Measurements from ENCODE around the gene ELP4.

The ELP4 gene

DNA sequence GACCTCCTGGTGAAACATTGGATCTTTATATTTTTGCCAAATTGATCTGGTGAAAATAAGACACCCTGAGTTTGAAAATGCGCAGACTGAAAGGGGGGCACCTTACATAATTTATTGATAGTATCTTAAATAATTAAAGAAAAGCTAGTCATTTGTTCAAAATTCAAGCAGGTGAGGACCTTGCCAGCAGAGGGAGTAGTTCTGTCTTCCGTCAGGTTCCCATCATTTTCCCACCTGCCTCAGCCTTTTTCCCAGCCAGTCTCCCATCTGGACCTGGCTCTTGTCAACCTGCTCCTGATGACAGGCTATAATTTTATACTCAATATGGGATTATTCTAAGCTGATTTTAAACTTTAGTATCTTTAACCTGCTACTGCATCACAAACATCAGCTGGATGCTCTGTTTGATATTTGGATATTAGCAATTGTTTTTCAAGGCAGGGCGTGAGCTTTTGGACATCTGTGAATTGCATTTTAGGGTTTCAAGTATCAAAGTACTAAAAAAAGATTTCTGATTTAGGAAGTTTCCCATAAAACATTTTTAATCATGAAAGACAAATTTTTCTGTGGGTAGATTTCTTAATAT is 132.0 kb downstream of the ELP4 start:
- TF ChIP-seq, protein P1, sequence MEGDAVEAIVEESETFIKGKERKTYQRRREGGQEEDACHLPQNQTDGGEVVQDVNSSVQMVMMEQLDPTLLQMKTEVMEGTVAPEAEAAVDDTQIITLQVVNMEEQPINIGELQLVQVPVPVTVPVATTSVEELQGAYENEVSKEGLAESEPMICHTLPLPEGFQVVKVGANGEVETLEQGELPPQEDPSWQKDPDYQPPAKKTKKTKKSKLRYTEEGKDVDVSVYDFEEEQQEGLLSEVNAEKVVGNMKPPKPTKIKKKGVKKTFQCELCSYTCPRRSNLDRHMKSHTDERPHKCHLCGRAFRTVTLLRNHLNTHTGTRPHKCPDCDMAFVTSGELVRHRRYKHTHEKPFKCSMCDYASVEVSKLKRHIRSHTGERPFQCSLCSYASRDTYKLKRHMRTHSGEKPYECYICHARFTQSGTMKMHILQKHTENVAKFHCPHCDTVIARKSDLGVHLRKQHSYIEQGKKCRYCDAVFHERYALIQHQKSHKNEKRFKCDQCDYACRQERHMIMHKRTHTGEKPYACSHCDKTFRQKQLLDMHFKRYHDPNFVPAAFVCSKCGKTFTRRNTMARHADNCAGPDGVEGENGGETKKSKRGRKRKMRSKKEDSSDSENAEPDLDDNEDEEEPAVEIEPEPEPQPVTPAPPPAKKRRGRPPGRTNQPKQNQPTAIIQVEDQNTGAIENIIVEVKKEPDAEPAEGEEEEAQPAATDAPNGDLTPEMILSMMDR (conservative IDR thresholded peaks at IDR 0.05; ENCODE audit: low read depth, low read length): peak; percentile 81

DNA sequence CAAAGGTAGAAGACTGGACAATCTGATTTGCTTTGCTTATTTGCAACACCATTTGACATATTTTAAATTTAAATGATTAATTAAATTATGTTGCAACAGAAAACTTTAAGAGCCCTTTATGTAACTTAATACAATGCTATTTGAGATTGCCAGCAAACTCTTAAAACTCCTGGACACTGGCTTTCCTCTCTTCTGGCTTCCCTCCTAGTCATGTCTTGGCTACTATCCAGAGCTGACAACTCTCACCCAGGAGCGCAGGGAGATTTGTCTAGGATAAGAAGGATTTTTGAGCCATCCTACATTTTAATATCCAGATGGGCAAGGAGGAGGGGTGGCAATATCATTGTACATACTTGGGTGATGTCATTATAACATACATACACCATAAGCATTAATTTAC is 134.3 kb downstream of the ELP4 start:
- no peak overlapping the region for H3K4me3 ChIP-seq (ENCODE audit: low read depth, low read length)
- DNase-seq (ENCODE audit: low read depth): peak; percentile 58
- TF ChIP-seq, protein P1 (conservative IDR thresholded peaks at IDR 0.05; ENCODE audit: low read depth, low read length): no peak

More for the DNA sequence above, 132.0 kb downstream of the ELP4 start:
- peak; percentile 61 for DNase-seq (ENCODE audit: low read depth)
- no peak overlapping the region for H3K4me3 ChIP-seq (ENCODE audit: low read depth, low read length)

DNA sequence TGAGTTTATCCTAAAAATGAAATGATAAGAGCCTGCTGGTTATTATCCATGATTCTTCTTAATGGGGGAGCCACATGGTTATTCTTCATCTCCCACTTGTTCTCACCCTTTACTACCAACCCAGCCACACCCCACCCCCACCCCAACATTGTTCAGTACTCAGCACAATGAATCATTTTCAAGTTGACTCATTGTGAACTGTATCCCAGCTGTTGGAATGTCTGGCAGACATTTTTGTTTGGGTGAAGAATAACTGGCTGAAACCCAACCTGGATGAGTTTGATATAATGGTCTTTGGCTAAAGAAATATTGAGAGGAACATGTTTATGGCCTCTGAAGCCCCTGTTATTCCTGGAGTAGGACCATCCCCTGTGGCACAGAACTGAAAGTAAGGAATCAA is 136.2 kb downstream of the ELP4 start:
- TF ChIP-seq, protein P1 (conservative IDR thresholded peaks at IDR 0.05; ENCODE audit: low read depth, low read length): no peak
- peak; percentile 85 for DNase-seq (ENCODE audit: low read depth)

DNA sequence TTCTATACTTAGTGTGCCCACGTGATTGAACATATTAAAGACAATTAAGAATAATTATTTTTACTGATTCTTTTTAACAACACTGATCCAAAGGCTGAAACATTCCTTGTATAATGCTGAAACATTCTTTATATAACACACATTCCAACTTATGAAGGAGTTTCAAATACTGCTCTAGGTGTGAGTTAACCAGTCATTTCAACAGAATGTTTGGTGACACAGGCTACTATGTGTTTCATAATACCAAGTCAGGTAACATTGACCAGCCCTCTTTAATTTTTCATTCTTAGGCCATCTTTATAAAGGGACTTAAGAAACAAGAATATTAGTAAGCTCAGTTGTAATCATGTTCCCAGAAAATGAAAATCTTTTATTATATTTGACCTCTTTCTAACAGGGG is 136.6 kb downstream of the ELP4 start:
- TF ChIP-seq, protein P1 (conservative IDR thresholded peaks at IDR 0.05; ENCODE audit: low read depth, low read length): no peak
- H3K4me3 ChIP-seq (ENCODE audit: low read depth, low read length): no peak overlapping the region
- DNase-seq (ENCODE audit: low read depth): peak; percentile 36

More for the DNA sequence above, 136.2 kb downstream of the ELP4 start:
- no peak overlapping the region for H3K4me3 ChIP-seq (ENCODE audit: low read depth, low read length)

DNA sequence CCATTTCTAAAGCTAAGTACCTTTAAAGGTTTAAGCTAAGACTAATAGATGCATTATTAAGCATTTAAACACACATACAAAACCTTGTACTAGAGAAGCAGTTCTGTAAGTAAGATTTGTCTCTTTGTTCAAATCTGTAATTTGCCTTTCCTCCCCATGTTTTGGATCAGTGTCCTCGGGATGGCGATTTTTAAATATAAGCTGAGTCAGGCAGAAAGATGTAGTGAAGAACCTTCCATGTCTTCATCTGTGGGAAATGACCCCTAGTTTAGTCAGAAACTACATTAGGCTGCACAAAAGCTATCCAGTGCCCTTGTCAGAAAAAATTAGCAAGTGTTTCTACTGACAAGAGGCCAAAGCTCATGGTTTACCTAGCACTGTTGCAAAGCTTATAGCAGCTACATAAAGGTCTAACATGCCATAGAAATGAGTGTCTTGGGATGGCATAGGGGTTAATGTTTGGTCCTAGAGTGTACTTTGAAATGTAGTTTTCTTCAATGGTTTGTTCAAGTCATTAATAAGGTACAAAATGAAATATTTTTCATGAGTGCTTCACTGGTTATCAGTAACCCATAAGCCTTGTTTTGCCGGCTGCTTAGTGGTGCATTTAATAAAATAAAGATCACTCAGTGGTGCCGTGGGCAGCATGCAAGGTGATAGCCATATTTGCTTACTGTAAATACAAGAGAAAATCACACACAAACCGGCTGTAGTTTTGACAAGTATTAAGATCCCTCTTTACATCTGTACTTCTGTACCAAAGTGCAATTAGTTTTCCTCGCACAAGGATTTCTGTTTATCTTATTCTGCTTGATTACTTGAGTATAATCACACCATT is 139.8 kb downstream of the ELP4 start:
- no peak for DNase-seq (ENCODE audit: low read depth)
- no peak overlapping the region for H3K4me3 ChIP-seq (ENCODE audit: low read depth, low read length)
- TF ChIP-seq, protein P1 (conservative IDR thresholded peaks at IDR 0.05; ENCODE audit: low read depth, low read length): no peak

DNA sequence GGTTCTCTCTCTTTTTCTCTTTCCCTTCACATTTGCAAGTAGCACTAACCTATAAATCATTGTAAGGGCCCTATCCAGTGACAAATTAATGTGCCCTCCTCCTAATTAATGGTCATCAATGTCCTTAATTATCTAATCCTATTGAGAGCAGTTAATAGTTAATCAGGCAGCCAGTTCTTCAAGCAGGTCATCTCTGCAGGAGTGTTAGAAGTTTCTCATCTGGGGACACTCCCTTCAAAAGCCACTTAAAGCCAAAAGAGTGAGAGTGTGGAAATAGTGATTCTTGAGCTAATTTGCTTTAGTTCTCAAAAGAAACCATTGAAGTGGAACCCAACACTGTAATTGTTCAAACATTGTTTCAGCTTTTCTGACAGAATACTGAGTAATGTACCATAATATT is 141.6 kb downstream of the ELP4 start:
- no peak overlapping the region for H3K4me3 ChIP-seq (ENCODE audit: low read depth, low read length)
- TF ChIP-seq, protein P1 (conservative IDR thresholded peaks at IDR 0.05; ENCODE audit: low read depth, low read length): no peak
- DNase-seq (ENCODE audit: low read depth): no peak
